ENCODE results near the gene ARMC5. TPM values are rescaled to one million over a fixed set of nuclear protein-coding genes. Genes with fewer than 3 reads are reported as not detected.
A peak's percentile ranks its signal among the peaks of the same experiment; 100 is the strongest.
"Not testable (repeated sequence)": the region's sequence is repeated elsewhere in the genome, so short reads cannot be mapped to it uniquely, and the experiment has no call there.

Gene ARMC5
- polyA plus RNA-seq, 4 donors: 12.3 to 20.5 (median 14.1) TPM

- H3K4me3 ChIP-seq (ENCODE audit: low read depth in 1 of 3, low read length in 3 of 3): no peak overlapping the region
- H3K27ac ChIP-seq (ENCODE audit: low read depth in 1 of 3, low read length in 2 of 3): no peak overlapping the region
- H3K9me3 ChIP-seq (ENCODE audit: control insufficient read depth in 2 of 2, insufficient read depth in 1 of 2, low read depth in 1 of 2, low read length in 1 of 2): no peaks in the 10 kb centered on the region
- H3K36me3 ChIP-seq (ENCODE audit: control insufficient read depth in 3 of 3, insufficient read depth in 2 of 3, low read depth in 1 of 3, low read length in 3 of 3): peaks cover 4 to 25% (median 10%) of the 10 kb centered on the region in 3 donors
- DNase-seq (no peak), FAIRE-seq (no peak)
- H3K27me3 ChIP-seq (ENCODE audit: control insufficient read depth in 3 of 3, insufficient read depth in 3 of 3, low read length in 3 of 3): no peaks in the 10 kb centered on the region
- H3K4me1 ChIP-seq (ENCODE audit: control insufficient read depth in 3 of 3, insufficient read depth in 2 of 3, low read depth in 1 of 3, low read length in 2 of 3): peaks cover 7 to 9% (median 8%) of the 10 kb centered on the region in 3 donors
Observed at GRCh38 chr16:31502981-31503380, 43.7 kb downstream of the ARMC5 start.

DNA sequence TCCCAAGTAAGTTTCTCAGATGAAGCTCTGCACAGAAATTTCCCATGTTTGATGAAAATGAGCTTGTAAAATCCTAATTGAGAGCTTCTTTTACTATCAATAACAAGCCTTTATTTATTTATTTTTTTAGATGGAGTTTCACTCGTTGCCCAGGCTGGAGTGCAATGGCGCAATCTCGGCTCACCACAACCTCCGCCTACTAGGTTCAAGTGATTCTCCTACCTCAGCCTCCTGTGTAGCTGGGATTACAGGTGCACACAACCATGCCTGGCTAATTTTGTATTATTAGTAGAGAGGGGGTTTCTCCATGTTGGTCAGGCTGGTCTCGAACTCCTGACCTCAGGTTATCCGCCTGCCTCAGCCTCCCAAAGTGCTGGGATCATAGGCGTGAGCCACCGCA is 44.3 kb downstream of the ARMC5 start:
- not testable (repeated sequence) for H3K9me3 ChIP-seq (ENCODE audit: control insufficient read depth in 2 of 2, insufficient read depth in 1 of 2, low read depth in 1 of 2, low read length in 1 of 2); H3K4me3 ChIP-seq (ENCODE audit: low read depth in 1 of 3, low read length in 3 of 3); FAIRE-seq; H3K27ac ChIP-seq (ENCODE audit: low read depth in 1 of 3, low read length in 2 of 3); DNase-seq; H3K27me3 ChIP-seq (ENCODE audit: control insufficient read depth in 3 of 3, insufficient read depth in 3 of 3, low read length in 3 of 3); H3K4me1 ChIP-seq (ENCODE audit: control insufficient read depth in 3 of 3, insufficient read depth in 2 of 3, low read depth in 1 of 3, low read length in 2 of 3)
- 91 to 95% (median 92%) methylated on average over 8 of the region's 8 CpGs for WGBS, 3 donors
- peaks cover 4 to 19% (median 6%) of the 10 kb centered on the region in 3 donors for H3K36me3 ChIP-seq (ENCODE audit: control insufficient read depth in 3 of 3, insufficient read depth in 2 of 3, low read depth in 1 of 3, low read length in 3 of 3)

DNA sequence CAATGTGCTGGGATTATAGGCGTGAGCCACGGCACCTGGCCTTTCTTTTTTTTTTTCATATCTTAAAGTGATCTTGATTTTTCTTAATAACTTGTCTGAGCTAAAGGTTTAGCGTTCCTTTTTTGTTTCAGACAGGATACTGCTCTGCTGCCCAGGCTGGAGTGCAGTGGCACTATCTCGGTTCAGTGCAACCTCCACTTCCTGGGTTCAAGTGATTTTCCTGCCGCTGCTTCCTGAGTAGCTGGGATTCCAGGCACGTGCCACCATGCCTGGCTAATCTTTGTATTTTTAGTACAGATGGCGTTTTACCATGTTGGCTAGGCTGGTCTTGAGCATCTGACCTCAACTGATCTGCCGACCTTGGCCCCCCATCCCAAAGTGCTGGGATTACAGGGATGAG is 44.9 kb downstream of the ARMC5 start:
- DNase-seq (no peak), FAIRE-seq (no peak)
- no peak overlapping the region for H3K27ac ChIP-seq (ENCODE audit: low read depth in 1 of 3, low read length in 2 of 3)
- H3K36me3 ChIP-seq (ENCODE audit: control insufficient read depth in 3 of 3, insufficient read depth in 2 of 3, low read depth in 1 of 3, low read length in 3 of 3): peaks cover 2 to 13% (median 4%) of the 10 kb centered on the region in 3 donors
- H3K27me3 ChIP-seq (ENCODE audit: control insufficient read depth in 3 of 3, insufficient read depth in 3 of 3, low read length in 3 of 3): no peaks in the 10 kb centered on the region
- 70 to 83% (median 70%) methylated on average over 8 of the region's 8 CpGs for WGBS, 3 donors
- H3K4me1 ChIP-seq (ENCODE audit: control insufficient read depth in 3 of 3, insufficient read depth in 2 of 3, low read depth in 1 of 3, low read length in 2 of 3): peaks cover 8 to 9% (median 9%) of the 10 kb centered on the region in 3 donors
- no peak overlapping the region for H3K4me3 ChIP-seq (ENCODE audit: low read depth in 1 of 3, low read length in 3 of 3)
- H3K9me3 ChIP-seq (ENCODE audit: control insufficient read depth in 2 of 2, insufficient read depth in 1 of 2, low read depth in 1 of 2, low read length in 1 of 2): no peaks in the 10 kb centered on the region

DNA sequence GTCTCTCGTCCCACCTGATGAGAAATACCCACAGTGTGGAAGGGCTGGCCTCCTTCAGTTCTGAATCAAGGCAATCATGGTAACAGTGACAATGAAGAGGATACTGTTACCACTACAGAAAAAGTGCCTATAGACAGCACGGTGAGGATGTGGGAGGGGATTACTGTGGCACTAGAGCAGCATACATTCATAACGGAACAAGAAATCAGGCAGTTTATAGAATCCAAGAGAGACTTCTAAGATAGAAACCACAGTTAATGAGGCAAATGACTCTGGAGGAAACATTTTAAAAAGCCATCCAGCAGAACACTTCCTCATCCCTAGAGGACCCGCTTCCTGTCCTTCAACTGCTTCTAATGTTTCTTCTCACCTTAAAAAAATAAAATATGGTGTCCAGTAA is 46.2 kb downstream of the ARMC5 start:
- FAIRE-seq (no peak), DNase-seq (no peak)
- Histone ChIP-seq H3K27ac (ENCODE audit: low read depth in 1 of 3, low read length in 2 of 3) (no peak overlapping the region), H3K36me3 (ENCODE audit: control insufficient read depth in 3 of 3, insufficient read depth in 2 of 3, low read depth in 1 of 3, low read length in 3 of 3) (peaks cover 0 to 3% (median 0%) of the 10 kb centered on the region in 3 donors), H3K4me1 (ENCODE audit: control insufficient read depth in 3 of 3, insufficient read depth in 2 of 3, low read depth in 1 of 3, low read length in 2 of 3) (peaks cover 8 to 14% (median 9%) of the 10 kb centered on the region in 3 donors), H3K27me3 (ENCODE audit: control insufficient read depth in 3 of 3, insufficient read depth in 3 of 3, low read length in 3 of 3) (no peaks in the 10 kb centered on the region), H3K4me3 (ENCODE audit: low read depth in 1 of 3, low read length in 3 of 3) (no peak overlapping the region), H3K9me3 (ENCODE audit: control insufficient read depth in 2 of 2, insufficient read depth in 1 of 2, low read depth in 1 of 2, low read length in 1 of 2) (no peaks in the 10 kb centered on the region)
- WGBS, 3 donors: 63 to 84% (median 70%) methylated on average over 4 of the region's 4 CpGs

DNA sequence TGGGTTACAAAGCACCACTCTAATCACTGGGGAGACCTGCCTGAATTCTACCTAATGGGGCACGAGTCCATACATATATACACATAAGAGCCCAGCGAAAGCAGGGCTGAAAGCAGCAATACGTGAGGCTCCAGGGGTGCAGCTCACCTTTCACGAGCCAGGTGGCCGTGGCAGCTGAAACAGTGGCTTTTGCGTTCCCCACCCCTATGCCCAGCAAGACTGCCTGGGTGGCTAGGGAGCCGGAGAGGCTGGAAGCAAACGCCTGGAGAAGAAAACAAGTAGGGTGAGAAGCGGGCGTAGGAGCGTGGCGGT is 48.3 kb downstream of the ARMC5 start:
- FAIRE-seq (no peak), DNase-seq (peak in 1 of 2 donors; percentile 22)
- peaks cover 0 to 2% (median 0%) of the 10 kb centered on the region in 3 donors for H3K36me3 ChIP-seq (ENCODE audit: control insufficient read depth in 3 of 3, insufficient read depth in 2 of 3, low read depth in 1 of 3, low read length in 3 of 3)
- peaks cover 8 to 14% (median 9%) of the 10 kb centered on the region in 3 donors for H3K4me1 ChIP-seq (ENCODE audit: control insufficient read depth in 3 of 3, insufficient read depth in 2 of 3, low read depth in 1 of 3, low read length in 2 of 3)
- no peaks in the 10 kb centered on the region for H3K9me3 ChIP-seq (ENCODE audit: control insufficient read depth in 2 of 2, insufficient read depth in 1 of 2, low read depth in 1 of 2, low read length in 1 of 2)
- H3K27ac ChIP-seq (ENCODE audit: low read depth in 1 of 3, low read length in 2 of 3): peak overlapping the region; percentile 78 to 94 (median 91)
- peak overlapping the region; percentile 85 to 97 (median 93) for H3K4me3 ChIP-seq (ENCODE audit: low read depth in 1 of 3, low read length in 3 of 3)
- WGBS, 3 donors: 2 to 3% (median 2%) methylated on average over 12 of the region's 12 CpGs
- no peaks in the 10 kb centered on the region for H3K27me3 ChIP-seq (ENCODE audit: control insufficient read depth in 3 of 3, insufficient read depth in 3 of 3, low read length in 3 of 3)

- peaks cover 8 to 14% (median 9%) of the 10 kb centered on the region in 3 donors for H3K4me1 ChIP-seq (ENCODE audit: control insufficient read depth in 3 of 3, insufficient read depth in 2 of 3, low read depth in 1 of 3, low read length in 2 of 3)
- FAIRE-seq (no peak), DNase-seq (peak; percentile 88 to 96)
- H3K4me3 ChIP-seq (ENCODE audit: low read depth in 1 of 3, low read length in 3 of 3): peak within 1 kb of the TSS; percentile 85 to 97 (median 93)
- peaks cover 0 to 2% (median 0%) of the 10 kb centered on the region in 3 donors for H3K36me3 ChIP-seq (ENCODE audit: control insufficient read depth in 3 of 3, insufficient read depth in 2 of 3, low read depth in 1 of 3, low read length in 3 of 3)
- no peaks in the 10 kb centered on the region for H3K27me3 ChIP-seq (ENCODE audit: control insufficient read depth in 3 of 3, insufficient read depth in 3 of 3, low read length in 3 of 3)
- 0 to 1% (median 0%) methylated on average over 64 to 65 of the region's 65 CpGs for WGBS, 3 donors
- no peaks in the 10 kb centered on the region for H3K9me3 ChIP-seq (ENCODE audit: control insufficient read depth in 2 of 2, insufficient read depth in 1 of 2, low read depth in 1 of 2, low read length in 1 of 2)
- H3K27ac ChIP-seq (ENCODE audit: low read depth in 1 of 3, low read length in 2 of 3): peak within 1 kb of the TSS; percentile 78 to 94 (median 91)
Observed at GRCh38 chr16:31507929-31508705, 48.8 kb downstream of the ARMC5 start, which contains the start of gene RUSF1. Gene RUSF1 (minus strand): TSS chr16:31508391. CDS start chr16:31508373, 18 bp downstream.

GRCh38 chr16:31508706-31509195 is 49.5 kb downstream of the ARMC5 start:
- DNase-seq (peak; percentile 36 to 64), FAIRE-seq (no peak)
- WGBS, 3 donors: 10 to 14% (median 13%) methylated on average over 6 of the region's 6 CpGs
- Histone ChIP-seq H3K4me1 (ENCODE audit: control insufficient read depth in 3 of 3, insufficient read depth in 2 of 3, low read depth in 1 of 3, low read length in 2 of 3) (peaks cover 8 to 14% (median 9%) of the 10 kb centered on the region in 3 donors), H3K36me3 (ENCODE audit: control insufficient read depth in 3 of 3, insufficient read depth in 2 of 3, low read depth in 1 of 3, low read length in 3 of 3) (peaks cover 0 to 2% (median 0%) of the 10 kb centered on the region in 3 donors), H3K4me3 (ENCODE audit: low read depth in 1 of 3, low read length in 3 of 3) (peak overlapping the region; percentile 85 to 97 (median 93)), H3K27ac (ENCODE audit: low read depth in 1 of 3, low read length in 2 of 3) (peak overlapping the region; percentile 78 to 94 (median 91)), H3K9me3 (ENCODE audit: control insufficient read depth in 2 of 2, insufficient read depth in 1 of 2, low read depth in 1 of 2, low read length in 1 of 2) (no peaks in the 10 kb centered on the region), H3K27me3 (ENCODE audit: control insufficient read depth in 3 of 3, insufficient read depth in 3 of 3, low read length in 3 of 3) (no peaks in the 10 kb centered on the region)

DNA sequence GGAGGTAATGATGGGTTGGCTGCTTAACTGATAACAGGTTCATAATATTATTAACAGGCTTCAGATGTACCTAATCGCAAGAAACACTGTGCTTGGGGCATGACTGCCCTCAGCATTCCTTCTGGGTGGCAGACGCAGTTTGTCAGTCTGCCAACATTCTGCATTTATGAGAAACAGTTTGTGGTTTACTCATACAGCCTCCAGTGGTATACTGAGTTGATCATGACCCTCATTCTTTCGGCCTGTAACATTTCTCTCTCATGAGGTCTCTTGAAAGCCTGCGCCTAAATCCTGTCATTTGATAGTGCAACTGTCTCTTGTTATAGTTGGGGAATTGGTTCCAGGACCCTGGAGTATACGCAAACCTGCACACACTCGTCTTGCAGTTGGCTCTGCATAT is 53.8 kb downstream of the ARMC5 start:
- H3K9me3 ChIP-seq (ENCODE audit: control insufficient read depth in 2 of 2, insufficient read depth in 1 of 2, low read depth in 1 of 2, low read length in 1 of 2): peaks cover 0 to 6% of the 10 kb centered on the region in 2 donors
- H3K36me3 ChIP-seq (ENCODE audit: control insufficient read depth in 3 of 3, insufficient read depth in 2 of 3, low read depth in 1 of 3, low read length in 3 of 3): no peaks in the 10 kb centered on the region
- no peak overlapping the region for H3K27ac ChIP-seq (ENCODE audit: low read depth in 1 of 3, low read length in 2 of 3)
- H3K27me3 ChIP-seq (ENCODE audit: control insufficient read depth in 3 of 3, insufficient read depth in 3 of 3, low read length in 3 of 3): no peaks in the 10 kb centered on the region
- WGBS, 3 donors: 72 to 80% (median 75%) methylated on average over 6 of the region's 6 CpGs
- peaks cover 0 to 4% (median 2%) of the 10 kb centered on the region in 3 donors for H3K4me1 ChIP-seq (ENCODE audit: control insufficient read depth in 3 of 3, insufficient read depth in 2 of 3, low read depth in 1 of 3, low read length in 2 of 3)
- DNase-seq (no peak), FAIRE-seq (no peak)
- H3K4me3 ChIP-seq (ENCODE audit: low read depth in 1 of 3, low read length in 3 of 3): no peak overlapping the region
